HFFc6 (cell line): ENCODE measurements around the gene RSU1. TPM values are rescaled to one million over a fixed set of nuclear protein-coding genes. Genes with fewer than 3 reads are reported as not detected.

Experiments used
- DNase-seq: peaks from one replicate; pipeline ENCODE4 v3.0.0-alpha.2; 2018
- H3K27ac Mint-ChIP-seq: 2 replicates; pipeline ENCODE4 v1.8.0; 2020; ENCODE audit warnings: mild to moderate bottlenecking, mixed read lengths
- H3K27me3 Mint-ChIP-seq: 2 replicates; pipeline ENCODE4 v1.8.0; 2021; ENCODE audit warnings: mild to moderate bottlenecking, moderate library complexity, mixed read lengths; ENCODE audit not compliant: insufficient read depth
- H3K36me3 Mint-ChIP-seq: 2 replicates; pipeline ENCODE4 v1.8.0; 2021; ENCODE audit warnings: low read depth, mixed read lengths
- H3K4me1 Mint-ChIP-seq: 2 replicates; pipeline ENCODE4 v1.8.0; 2020; ENCODE audit warnings: low read depth, mixed read lengths
- H3K4me3 Mint-ChIP-seq: 2 replicates; pipeline ENCODE4 v1.8.0; 2020; ENCODE audit warnings: mild to moderate bottlenecking, moderate library complexity, mixed read lengths
- H3K9me3 Mint-ChIP-seq: 2 replicates; pipeline ENCODE4 v1.8.0; 2020; ENCODE audit warnings: mild to moderate bottlenecking, mixed read lengths
- total RNA-seq, 6 experiments: library from RNA; stranded (reverse); fragmentation: NEBNext Ultra II Directional; extraction: Animal tissue kit (Norgen Biotek cat#: 25700); gene quantifications; 2 replicates in 1 of 6; 3 replicates in 5 of 6; pipeline ENCODE4 v1.2.3, GENCODE V29; 2021
- TF ChIP-seq, protein P1 (sequence below): fragments of 200-600 bp; sonication (generic); IDR thresholded peaks from 2 replicates; pipeline ENCODE4 v1.5.0; 2021; ENCODE audit warnings: antibody characterized with exemption, mild to moderate bottlenecking

Gene RSU1
- total RNA-seq, 6 experiments from 2014 or later: 182 to 239 (median 205) TPM

DNA sequence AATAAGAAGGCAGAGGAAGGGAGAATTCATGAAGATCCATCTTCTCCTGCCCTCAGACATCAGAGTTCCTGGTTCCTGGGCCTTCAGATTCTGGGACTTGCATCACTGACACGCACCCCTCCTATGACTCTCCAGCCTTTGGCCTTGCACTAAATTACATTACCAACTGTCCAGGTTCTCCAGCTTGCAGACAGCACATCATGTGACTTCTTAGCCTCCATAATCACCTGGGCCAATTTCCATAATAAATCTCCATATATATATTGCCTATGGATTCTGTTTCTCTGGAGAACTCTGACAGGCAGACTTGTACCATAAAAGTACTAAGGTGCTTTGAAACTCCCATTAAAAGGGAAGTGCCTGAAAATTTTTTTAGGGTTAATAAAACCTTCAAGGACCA is 23.2 kb downstream of the RSU1 start:
- Mint-ChIP-seq H3K27ac (no peak overlapping the region), H3K9me3 (no peaks in the 10 kb centered on the region), H3K4me3 (no peak overlapping the region)

DNA sequence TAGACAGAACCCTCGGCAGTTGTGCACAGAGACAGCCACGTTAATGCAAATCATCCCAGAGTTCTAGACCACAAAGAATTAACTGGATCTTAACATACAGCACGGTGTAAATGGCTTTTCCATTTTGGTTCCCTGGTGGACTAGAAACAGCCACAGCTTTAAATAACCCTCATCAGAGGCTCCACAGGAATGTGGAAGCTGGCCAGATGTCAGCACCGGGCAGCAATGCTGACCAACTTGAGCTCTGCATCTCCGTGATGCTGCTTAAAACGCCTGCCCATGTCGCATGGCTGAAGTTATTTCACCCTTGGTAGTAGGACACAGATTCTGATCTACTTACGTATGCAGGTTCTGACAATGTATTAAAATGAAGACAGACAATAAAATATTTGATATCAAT is 24.5 kb downstream of the RSU1 start:
- Mint-ChIP-seq H3K9me3 (no peaks in the 10 kb centered on the region), H3K4me1 (peaks cover 21% of the 10 kb centered on the region), H3K27me3 (no peaks in the 10 kb centered on the region), H3K27ac (peak overlapping the region; percentile 29; the same call in 1 of the 2 replicates), H3K36me3 (peaks cover 11% of the 10 kb centered on the region; the same call in 1 of the 2 replicates), H3K4me3 (no peak overlapping the region)
- TF ChIP-seq, protein P1, sequence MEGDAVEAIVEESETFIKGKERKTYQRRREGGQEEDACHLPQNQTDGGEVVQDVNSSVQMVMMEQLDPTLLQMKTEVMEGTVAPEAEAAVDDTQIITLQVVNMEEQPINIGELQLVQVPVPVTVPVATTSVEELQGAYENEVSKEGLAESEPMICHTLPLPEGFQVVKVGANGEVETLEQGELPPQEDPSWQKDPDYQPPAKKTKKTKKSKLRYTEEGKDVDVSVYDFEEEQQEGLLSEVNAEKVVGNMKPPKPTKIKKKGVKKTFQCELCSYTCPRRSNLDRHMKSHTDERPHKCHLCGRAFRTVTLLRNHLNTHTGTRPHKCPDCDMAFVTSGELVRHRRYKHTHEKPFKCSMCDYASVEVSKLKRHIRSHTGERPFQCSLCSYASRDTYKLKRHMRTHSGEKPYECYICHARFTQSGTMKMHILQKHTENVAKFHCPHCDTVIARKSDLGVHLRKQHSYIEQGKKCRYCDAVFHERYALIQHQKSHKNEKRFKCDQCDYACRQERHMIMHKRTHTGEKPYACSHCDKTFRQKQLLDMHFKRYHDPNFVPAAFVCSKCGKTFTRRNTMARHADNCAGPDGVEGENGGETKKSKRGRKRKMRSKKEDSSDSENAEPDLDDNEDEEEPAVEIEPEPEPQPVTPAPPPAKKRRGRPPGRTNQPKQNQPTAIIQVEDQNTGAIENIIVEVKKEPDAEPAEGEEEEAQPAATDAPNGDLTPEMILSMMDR: no peak
- DNase-seq: peak; percentile 38

More for the DNA sequence above, 23.2 kb downstream of the RSU1 start:
- DNase-seq: no peak
- H3K27me3 Mint-ChIP-seq: no peaks in the 10 kb centered on the region
- peaks cover 21% of the 10 kb centered on the region for H3K4me1 Mint-ChIP-seq
- TF ChIP-seq, protein P1: no peak
- peaks cover 15% of the 10 kb centered on the region for H3K36me3 Mint-ChIP-seq

DNA sequence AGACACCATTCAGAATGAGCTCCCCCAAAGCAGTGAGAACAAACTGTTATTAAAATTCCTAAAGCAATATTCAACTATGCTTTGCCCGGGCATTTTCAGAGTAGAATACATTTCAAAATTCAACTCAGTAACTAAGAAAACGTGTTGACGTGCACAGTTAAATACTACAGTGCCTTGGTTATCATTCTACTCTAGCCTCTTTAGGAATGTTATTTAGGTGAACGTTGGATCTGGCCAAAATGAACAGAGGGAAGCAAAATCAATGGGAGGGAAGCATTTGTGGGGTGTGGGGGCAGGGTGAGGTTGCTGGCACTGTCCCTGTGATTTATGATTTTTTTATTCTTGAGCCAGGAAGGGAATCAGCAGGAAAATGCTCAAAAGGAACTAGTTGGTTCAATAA is 27.5 kb downstream of the RSU1 start:
- DNase-seq: no peak
- Mint-ChIP-seq H3K27ac (no peak overlapping the region), H3K4me3 (no peak overlapping the region), H3K9me3 (no peaks in the 10 kb centered on the region), H3K36me3 (peaks cover 20% of the 10 kb centered on the region), H3K27me3 (no peaks in the 10 kb centered on the region), H3K4me1 (peaks cover 11% of the 10 kb centered on the region; the same call in 1 of the 2 replicates)
- TF ChIP-seq, protein P1: no peak

DNA sequence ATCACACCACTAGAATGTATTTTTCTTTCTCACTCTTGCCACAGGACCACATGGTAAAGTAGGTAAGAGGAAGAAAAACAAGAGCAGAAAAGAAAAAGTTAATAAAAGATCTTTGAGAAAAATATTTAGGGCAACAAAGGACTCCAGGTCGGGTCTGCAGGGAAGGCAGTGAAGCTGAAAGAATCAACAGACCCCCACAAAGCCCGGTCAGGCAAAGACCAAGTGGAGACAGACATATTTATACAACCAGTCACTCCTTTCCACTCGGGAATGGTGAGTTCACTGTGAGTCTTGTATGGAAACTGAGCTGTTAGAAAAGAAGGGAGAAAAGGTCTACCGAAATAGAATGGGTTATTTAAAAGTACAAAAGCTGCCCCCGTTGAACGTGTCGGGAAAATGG is 28.0 kb downstream of the RSU1 start:
- Mint-ChIP-seq H3K9me3 (no peaks in the 10 kb centered on the region), H3K36me3 (peaks cover 20% of the 10 kb centered on the region), H3K4me3 (no peak overlapping the region), H3K27me3 (no peaks in the 10 kb centered on the region), H3K27ac (no peak overlapping the region), H3K4me1 (peaks cover 11% of the 10 kb centered on the region; the same call in 1 of the 2 replicates)
- DNase-seq: no peak
- TF ChIP-seq, protein P1: no peak

DNA sequence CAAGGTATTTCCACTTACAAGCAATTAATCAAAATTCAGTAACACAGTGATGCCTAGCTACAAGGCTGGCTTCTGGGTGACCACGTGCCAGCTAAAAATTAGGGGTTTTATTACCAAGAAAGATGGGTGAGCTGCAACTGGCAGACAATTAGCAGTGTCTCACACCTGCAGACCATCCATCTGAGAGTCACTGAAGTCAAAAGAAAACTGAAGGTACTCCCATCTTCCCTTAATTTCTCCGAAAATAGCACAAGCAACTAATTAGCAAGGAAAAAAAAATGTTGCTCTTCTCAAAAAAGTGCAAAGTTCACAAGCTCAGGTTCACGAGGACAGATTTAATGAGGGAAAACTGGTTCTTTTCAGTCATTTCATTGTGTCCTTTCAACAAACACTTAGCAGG is 28.4 kb downstream of the RSU1 start:
- TF ChIP-seq, protein P1: no peak

DNA sequence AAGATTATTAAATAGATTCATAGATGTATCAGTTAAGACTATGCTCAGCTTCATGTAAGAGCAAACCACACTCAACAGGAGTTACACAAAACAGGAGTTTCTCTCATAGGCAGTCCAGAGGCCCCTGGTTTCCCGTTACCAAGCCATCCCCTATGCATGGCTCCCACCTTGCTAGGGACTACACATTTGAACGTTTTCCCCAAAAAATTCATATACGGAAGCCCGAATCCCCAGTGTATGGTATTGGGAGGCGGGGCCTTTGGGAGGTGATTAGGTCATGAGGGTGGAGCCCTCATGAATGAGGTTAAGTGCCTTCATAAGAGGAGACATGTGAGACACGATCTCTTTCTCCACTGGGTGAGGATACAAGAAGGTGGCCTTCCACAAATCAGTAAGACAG is 29.1 kb downstream of the RSU1 start:
- peaks cover 7% of the 10 kb centered on the region; the same call in 1 of the 2 replicates for H3K4me1 Mint-ChIP-seq
- no peak for DNase-seq

More for the DNA sequence above, 28.4 kb downstream of the RSU1 start:
- Mint-ChIP-seq H3K27me3 (no peaks in the 10 kb centered on the region), H3K4me3 (no peak overlapping the region), H3K4me1 (peaks cover 11% of the 10 kb centered on the region; the same call in 1 of the 2 replicates), H3K27ac (no peak overlapping the region), H3K36me3 (peaks cover 20% of the 10 kb centered on the region), H3K9me3 (no peaks in the 10 kb centered on the region)
- no peak for DNase-seq

More for the DNA sequence above, 29.1 kb downstream of the RSU1 start:
- H3K36me3 Mint-ChIP-seq: peaks cover 20% of the 10 kb centered on the region
- H3K27me3 Mint-ChIP-seq: no peaks in the 10 kb centered on the region
- H3K27ac Mint-ChIP-seq: no peak overlapping the region
- H3K4me3 Mint-ChIP-seq: no peak overlapping the region
- TF ChIP-seq, protein P1: no peak
- H3K9me3 Mint-ChIP-seq: no peaks in the 10 kb centered on the region
